HL-60 (cell line): Measurements from ENCODE around the gene PLG.

Experiments
- CTCF ChIP-seq: IDR thresholded peaks from one replicate; pipeline ENCODE4 v1.5.1; 2011; ENCODE audit warnings: low read length, control low read depth, inconsistent platforms; ENCODE audit not compliant: insufficient read depth
- GABPA ChIP-seq: IDR thresholded peaks from 2 replicates; pipeline ENCODE4 v1.6.1; 2012; ENCODE audit warnings: low read depth

- TF ChIP-seq CTCF, result no peak
- no peak for TF ChIP-seq GABPA
Observed at GRCh38 chr6:160734627-160735026, 32.6 kb downstream of the PLG start.
